ENCODE measurements around the gene RFX5. TPM values are rescaled to one million over a fixed set of nuclear protein-coding genes. Genes with fewer than 3 reads are reported as not detected.

RFX5 gene
- total and polyA plus RNA-seq, 2 experiments from 2014 or later, result 13.3 to 44.5 TPM

GRCh38 chr1:151370211-151370911 lies 23.3 kb upstream of the RFX5 start:
- Histone ChIP-seq H3K79me2 (replicated peaks; ENCODE audit: insufficient read depth) (no peaks in the 10 kb centered on the region), H3K4me3 (no peak overlapping the region), H3F3A (replicated peaks; ENCODE audit: low read depth) (no peaks in the 10 kb centered on the region), H3K36me3 (ENCODE audit: insufficient read depth) (no peaks in the 10 kb centered on the region), H2AFZ (no peak overlapping the region), H4K20me1 (replicated peaks; ENCODE audit: insufficient read depth) (no peaks in the 10 kb centered on the region), H3K27me3 (ENCODE audit: insufficient read depth) (no peaks in the 10 kb centered on the region), H3K4me2 (no peak overlapping the region), H3K9me2 (ENCODE audit: insufficient read depth) (no peaks in the 10 kb centered on the region), H3K4me1 (ENCODE audit: insufficient read depth) (peaks cover 16% of the 10 kb centered on the region), H3K27ac (ENCODE audit: low read depth) (no peak overlapping the region)
- H3K27ac Mint-ChIP-seq, result no peak overlapping the region
- TF ChIP-seq ETS1 (IDR thresholded peaks at IDR 0.05) (no peak), NANOG (IDR thresholded peaks at IDR 0.05; ENCODE audit: borderline replicate concordance) (no peak), POLR2AphosphoS5 (IDR thresholded peaks at IDR 0.05; ENCODE audit: low read depth) (no peak), EZH2 (IDR thresholded peaks at IDR 0.05; ENCODE audit: low read depth, unreplicated experiment) (no peak), CTCF (conservative IDR thresholded peaks at IDR 0.05; ENCODE audit: low read depth in 2 of 2) (no peak), STAT1 (IDR thresholded peaks at IDR 0.05; ENCODE audit: unreplicated experiment) (no peak), JUNB (IDR thresholded peaks at IDR 0.05; ENCODE audit: unreplicated experiment) (no peak), ZNF114 (CRISPR knock-in tag; IDR thresholded peaks at IDR 0.05) (no peak), ZNF462 (CRISPR knock-in tag; IDR thresholded peaks at IDR 0.05) (no peak), CREB1 (CRISPR knock-in tag; IDR thresholded peaks at IDR 0.05; ENCODE audit: low read depth) (no peak), REST (IDR thresholded peaks at IDR 0.05; ENCODE audit: unreplicated experiment) (no peak), ZNF331 (CRISPR knock-in tag; IDR thresholded peaks at IDR 0.05; ENCODE audit: low read depth) (no peak)
- no peak overlapping the region for H3K4me3 Mint-ChIP-seq
- ATAC-seq (no peak), DNase-seq (ENCODE audit: low spot score) (no peak)
- peaks cover 5% of the 10 kb centered on the region; the same call in 2 of the 3 replicates for H3K36me3 Mint-ChIP-seq (ENCODE audit: low read depth)
- H3K9me3 Mint-ChIP-seq, result no peaks in the 10 kb centered on the region; the same call in 2 of the 3 replicates
- H3K27me3 Mint-ChIP-seq (ENCODE audit: insufficient read depth, low read depth, poor library complexity), result peaks cover 16% of the 10 kb centered on the region
- peaks cover 27% of the 10 kb centered on the region for H3K4me1 Mint-ChIP-seq
